ENCODE measurements around the gene LRP1B.

Gene LRP1B

DNA sequence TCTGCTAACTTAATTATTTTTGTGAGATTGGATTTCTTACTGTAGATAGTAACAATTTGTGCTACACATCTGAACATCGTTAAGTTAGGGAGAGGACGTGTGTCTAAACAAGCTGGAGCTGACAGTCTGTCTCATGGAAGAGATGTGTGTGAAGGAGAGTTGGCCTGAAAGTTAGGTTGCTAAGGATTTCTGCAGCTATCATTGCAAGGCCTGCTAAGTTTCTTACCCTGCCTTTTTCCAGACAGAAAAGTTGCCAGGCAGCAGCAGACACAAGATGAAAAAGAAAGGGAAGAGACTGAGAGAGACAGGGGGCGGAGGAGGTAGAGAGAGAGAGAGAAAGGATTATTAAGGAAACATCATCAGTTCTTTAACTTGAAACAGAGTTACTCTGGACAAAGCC, 4.1 kb upstream of the LRP1B start:
- TF ChIP-seq, protein P1, sequence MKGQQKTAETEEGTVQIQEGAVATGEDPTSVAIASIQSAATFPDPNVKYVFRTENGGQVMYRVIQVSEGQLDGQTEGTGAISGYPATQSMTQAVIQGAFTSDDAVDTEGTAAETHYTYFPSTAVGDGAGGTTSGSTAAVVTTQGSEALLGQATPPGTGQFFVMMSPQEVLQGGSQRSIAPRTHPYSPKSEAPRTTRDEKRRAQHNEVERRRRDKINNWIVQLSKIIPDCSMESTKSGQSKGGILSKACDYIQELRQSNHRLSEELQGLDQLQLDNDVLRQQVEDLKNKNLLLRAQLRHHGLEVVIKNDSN (IDR thresholded peaks at IDR 0.05) = no peak
- TF ChIP-seq EP300 (IDR thresholded peaks at IDR 0.05; ENCODE audit: borderline replicate concordance) = no peak
- TF ChIP-seq TEAD4 (IDR thresholded peaks at IDR 0.05) = no peak
- no peak for TF ChIP-seq YY1 (IDR thresholded peaks at IDR 0.05; ENCODE audit: low read depth)
- no peak for TF ChIP-seq NFIC (IDR thresholded peaks at IDR 0.05)
- no peak for TF ChIP-seq CEBPB (IDR thresholded peaks at IDR 0.05)
- no peak for TF ChIP-seq ZBTB7A (IDR thresholded peaks at IDR 0.05; ENCODE audit: low read depth)
- TF ChIP-seq TCF12 (IDR thresholded peaks at IDR 0.05; ENCODE audit: low read depth) = no peak
- TF ChIP-seq, protein P2, sequence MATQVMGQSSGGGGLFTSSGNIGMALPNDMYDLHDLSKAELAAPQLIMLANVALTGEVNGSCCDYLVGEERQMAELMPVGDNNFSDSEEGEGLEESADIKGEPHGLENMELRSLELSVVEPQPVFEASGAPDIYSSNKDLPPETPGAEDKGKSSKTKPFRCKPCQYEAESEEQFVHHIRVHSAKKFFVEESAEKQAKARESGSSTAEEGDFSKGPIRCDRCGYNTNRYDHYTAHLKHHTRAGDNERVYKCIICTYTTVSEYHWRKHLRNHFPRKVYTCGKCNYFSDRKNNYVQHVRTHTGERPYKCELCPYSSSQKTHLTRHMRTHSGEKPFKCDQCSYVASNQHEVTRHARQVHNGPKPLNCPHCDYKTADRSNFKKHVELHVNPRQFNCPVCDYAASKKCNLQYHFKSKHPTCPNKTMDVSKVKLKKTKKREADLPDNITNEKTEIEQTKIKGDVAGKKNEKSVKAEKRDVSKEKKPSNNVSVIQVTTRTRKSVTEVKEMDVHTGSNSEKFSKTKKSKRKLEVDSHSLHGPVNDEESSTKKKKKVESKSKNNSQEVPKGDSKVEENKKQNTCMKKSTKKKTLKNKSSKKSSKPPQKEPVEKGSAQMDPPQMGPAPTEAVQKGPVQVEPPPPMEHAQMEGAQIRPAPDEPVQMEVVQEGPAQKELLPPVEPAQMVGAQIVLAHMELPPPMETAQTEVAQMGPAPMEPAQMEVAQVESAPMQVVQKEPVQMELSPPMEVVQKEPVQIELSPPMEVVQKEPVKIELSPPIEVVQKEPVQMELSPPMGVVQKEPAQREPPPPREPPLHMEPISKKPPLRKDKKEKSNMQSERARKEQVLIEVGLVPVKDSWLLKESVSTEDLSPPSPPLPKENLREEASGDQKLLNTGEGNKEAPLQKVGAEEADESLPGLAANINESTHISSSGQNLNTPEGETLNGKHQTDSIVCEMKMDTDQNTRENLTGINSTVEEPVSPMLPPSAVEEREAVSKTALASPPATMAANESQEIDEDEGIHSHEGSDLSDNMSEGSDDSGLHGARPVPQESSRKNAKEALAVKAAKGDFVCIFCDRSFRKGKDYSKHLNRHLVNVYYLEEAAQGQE (IDR thresholded peaks at IDR 0.05; ENCODE audit: low read depth) = no peak
- TF ChIP-seq RAD21 (IDR thresholded peaks at IDR 0.05; ENCODE audit: low read depth) = no peak
- TF ChIP-seq FOXM1 (IDR thresholded peaks at IDR 0.05; ENCODE audit: borderline replicate concordance, low read depth) = no peak
- no peak for TF ChIP-seq EGR1 (IDR thresholded peaks at IDR 0.05)
- no peak for TF ChIP-seq CREB1 (IDR thresholded peaks at IDR 0.05; ENCODE audit: low read depth)
- TF ChIP-seq, protein P3, sequence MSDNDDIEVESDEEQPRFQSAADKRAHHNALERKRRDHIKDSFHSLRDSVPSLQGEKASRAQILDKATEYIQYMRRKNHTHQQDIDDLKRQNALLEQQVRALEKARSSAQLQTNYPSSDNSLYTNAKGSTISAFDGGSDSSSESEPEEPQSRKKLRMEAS (IDR thresholded peaks at IDR 0.05) = no peak
- TF ChIP-seq TAF1 (IDR thresholded peaks at IDR 0.05; ENCODE audit: low read depth) = no peak

DNA sequence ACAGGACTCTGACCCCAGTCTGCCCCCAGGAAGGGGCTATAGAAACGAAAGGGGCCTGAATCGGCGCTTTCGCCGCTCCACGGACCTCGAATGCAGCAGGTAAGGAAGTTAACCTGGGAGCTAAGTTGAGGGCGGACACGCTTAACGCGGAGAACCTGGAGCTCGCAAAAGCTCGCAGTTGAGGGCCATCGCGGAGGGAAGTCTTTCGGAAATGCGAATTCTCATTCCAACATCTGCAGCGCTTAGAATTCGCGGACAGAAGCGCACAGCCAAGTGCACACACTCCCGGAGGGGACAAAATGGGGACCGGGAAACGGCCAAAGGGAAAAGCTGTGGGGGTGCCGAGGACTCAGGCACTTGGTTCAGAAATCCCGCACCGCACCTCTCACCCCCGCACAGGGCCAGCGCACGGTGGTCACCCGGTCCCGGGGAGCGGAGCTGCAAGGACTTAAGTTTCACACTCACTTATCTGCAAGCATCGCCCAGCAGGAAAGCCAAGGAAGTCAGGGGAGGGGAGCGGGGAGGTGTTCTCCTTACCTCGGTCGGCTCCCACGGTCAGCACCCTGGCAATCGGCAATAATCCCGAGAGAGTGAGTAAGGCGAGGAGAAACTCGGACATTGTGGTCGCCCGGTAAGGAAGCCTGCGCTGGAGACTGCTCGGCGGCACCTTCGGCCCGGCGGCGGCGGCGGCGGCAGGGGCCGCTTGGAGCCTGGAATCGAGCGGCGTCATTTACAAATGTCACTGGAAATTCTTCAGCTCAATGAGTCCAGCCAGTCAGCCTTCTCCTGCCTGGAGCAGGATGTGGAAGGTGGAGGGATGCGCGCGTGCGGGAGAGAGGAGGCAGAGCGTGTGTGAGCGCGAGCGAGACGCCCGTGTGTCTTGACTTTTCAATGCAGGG, 456 bp downstream of the LRP1B start:
- TF ChIP-seq YY1 (IDR thresholded peaks at IDR 0.05; ENCODE audit: low read depth) = no peak
- TF ChIP-seq, protein P3 (IDR thresholded peaks at IDR 0.05) = 0 out of 2 replicates have a peak, but pooled peaks have one; percentile 44

DNA sequence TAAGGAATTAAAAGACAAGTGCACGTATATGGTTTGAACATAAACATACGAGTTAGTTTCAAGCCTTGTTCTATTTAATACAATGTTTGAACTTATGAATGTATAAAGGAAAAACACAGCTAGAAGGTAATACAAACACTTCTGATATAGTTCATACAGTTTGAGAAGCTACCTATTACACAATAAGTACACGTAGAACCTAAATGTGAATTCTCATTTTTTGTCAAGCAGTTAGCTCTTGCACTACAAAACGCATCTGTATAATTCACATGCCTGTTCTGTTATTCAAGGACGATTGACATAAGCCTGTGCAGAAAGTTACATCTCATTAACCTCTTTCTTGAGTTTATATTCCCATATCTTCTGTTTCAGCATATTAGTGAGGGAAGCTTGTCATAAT, 2.7 kb downstream of the LRP1B start:
- no peak for TF ChIP-seq RAD21 (IDR thresholded peaks at IDR 0.05; ENCODE audit: low read depth)
- no peak for TF ChIP-seq TAF1 (IDR thresholded peaks at IDR 0.05; ENCODE audit: low read depth)
- no peak for TF ChIP-seq YY1 (IDR thresholded peaks at IDR 0.05; ENCODE audit: low read depth)
- TF ChIP-seq, protein P3 (IDR thresholded peaks at IDR 0.05) = no peak
- no peak for TF ChIP-seq TCF12 (IDR thresholded peaks at IDR 0.05; ENCODE audit: low read depth)
- TF ChIP-seq TEAD4 (IDR thresholded peaks at IDR 0.05) = no peak
- no peak for TF ChIP-seq FOXM1 (IDR thresholded peaks at IDR 0.05; ENCODE audit: borderline replicate concordance, low read depth)
- TF ChIP-seq, protein P1 (IDR thresholded peaks at IDR 0.05) = no peak
- no peak for TF ChIP-seq NFIC (IDR thresholded peaks at IDR 0.05)
- TF ChIP-seq ZBTB7A (IDR thresholded peaks at IDR 0.05; ENCODE audit: low read depth) = no peak
- TF ChIP-seq CREB1 (IDR thresholded peaks at IDR 0.05; ENCODE audit: low read depth) = no peak
- no peak for TF ChIP-seq CEBPB (IDR thresholded peaks at IDR 0.05)
- TF ChIP-seq, protein P2 (IDR thresholded peaks at IDR 0.05; ENCODE audit: low read depth) = no peak
- TF ChIP-seq EP300 (IDR thresholded peaks at IDR 0.05; ENCODE audit: borderline replicate concordance) = no peak
- no peak for TF ChIP-seq EGR1 (IDR thresholded peaks at IDR 0.05)

DNA sequence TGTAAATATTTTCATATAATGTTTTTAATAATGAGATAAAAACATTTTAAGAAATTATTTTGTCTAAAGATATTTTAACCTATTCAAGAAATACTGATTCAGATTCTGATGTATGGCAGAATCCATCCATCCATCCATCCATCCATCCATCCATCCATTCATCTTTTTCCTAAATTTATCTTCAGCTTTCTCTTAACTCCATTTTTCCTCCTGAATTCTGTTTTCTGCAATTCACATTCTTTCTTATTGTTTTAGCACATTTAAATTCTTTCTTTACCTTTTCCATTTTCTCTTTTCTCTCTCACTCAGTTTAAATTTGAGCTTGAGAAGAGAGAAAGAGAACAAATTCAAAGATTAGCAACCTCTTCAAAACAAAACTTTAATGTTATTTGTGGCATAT, 3.6 kb downstream of the LRP1B start:
- TF ChIP-seq EGR1 (IDR thresholded peaks at IDR 0.05) (no peak), CEBPB (IDR thresholded peaks at IDR 0.05) (no peak), CREB1 (IDR thresholded peaks at IDR 0.05; ENCODE audit: low read depth) (no peak), NFIC (IDR thresholded peaks at IDR 0.05) (no peak), TEAD4 (IDR thresholded peaks at IDR 0.05) (no peak), EP300 (IDR thresholded peaks at IDR 0.05; ENCODE audit: borderline replicate concordance) (no peak), FOXM1 (IDR thresholded peaks at IDR 0.05; ENCODE audit: borderline replicate concordance, low read depth) (no peak), TAF1 (IDR thresholded peaks at IDR 0.05; ENCODE audit: low read depth) (no peak), ZBTB7A (IDR thresholded peaks at IDR 0.05; ENCODE audit: low read depth) (no peak), TCF12 (IDR thresholded peaks at IDR 0.05; ENCODE audit: low read depth) (no peak)
- TF ChIP-seq, protein P3 (IDR thresholded peaks at IDR 0.05) = no peak
- TF ChIP-seq, protein P1 (IDR thresholded peaks at IDR 0.05) = no peak

All from Ishikawa (cell line).